Measurements from ENCODE around the gene ABCC8. TPM values are rescaled to one million over a fixed set of nuclear protein-coding genes. Genes with fewer than 3 reads are reported as not detected.

The ABCC8 gene
- polyA plus RNA-seq, 1 of the 3 experiments (the other 2 are of a cell fraction), result 1.1 TPM

- Histone ChIP-seq H3K27me3 (ENCODE audit: insufficient read depth) (no peaks in the 10 kb centered on the region), H2AFZ (ENCODE audit: low read depth) (no peak overlapping the region), H4K20me1 (ENCODE audit: insufficient read depth) (no peaks in the 10 kb centered on the region), H3K4me1 (ENCODE audit: control insufficient read depth in 1 of 2, insufficient read depth in 2 of 2, low read depth in 1 of 2, low read length in 1 of 2) (peaks cover 0 to 4% of the 10 kb centered on the region in 2 experiments; a peak in 1 of 4 replicates), H3K9ac (no peak overlapping the region), H3K9me2 (no peaks in the 10 kb centered on the region), H3F3A (replicated peaks; ENCODE audit: insufficient read depth) (no peaks in the 10 kb centered on the region), H3K36me3 (replicated peaks in 1 of 2; ENCODE audit: control insufficient read depth in 1 of 2, insufficient read depth in 2 of 2, low read length in 1 of 2) (no peaks in the 10 kb centered on the region), H3K79me2 (ENCODE audit: insufficient read depth) (no peaks in the 10 kb centered on the region), H3K9me3 (no peaks in the 10 kb centered on the region), H3K27ac (ENCODE audit: low read depth in 2 of 2, low read length in 1 of 2) (no peak overlapping the region), H3K4me3 (ENCODE audit: low read depth in 2 of 2, low read length in 1 of 2) (no peak overlapping the region), H3K4me2 (no peak overlapping the region)
- WGBS (ENCODE audit: low lambda C conversion rate), result 83% methylated on average over 1 of the region's 1 CpG
- DNase-seq, result no peak
- TF ChIP-seq RAD21 (IDR thresholded peaks at IDR 0.05; ENCODE audit: low read length) (no peak), SIN3A (IDR thresholded peaks at IDR 0.05; ENCODE audit: borderline replicate concordance, low read depth, low read length) (no peak), TAF1 (IDR thresholded peaks at IDR 0.05; ENCODE audit: borderline replicate concordance, low read depth, low read length) (no peak), EZH2phosphoT487 (IDR thresholded peaks at IDR 0.05; ENCODE audit: borderline replicate concordance, low read depth) (no peak), MAX (IDR thresholded peaks at IDR 0.05; ENCODE audit: low read depth) (no peak)
- ChIA-PET POLR2A (interaction anchor here (1.1 kb wide), 1 partner anchor 121 kb away, joined by 3 read pairs; no protein-coding TSS in a partner anchor), CTCF (interaction anchor here (0.8 to 18.5 kb wide), 46 partner anchors 9 to 595 kb away, joined by 3 to 1101 read pairs (median 6); partner anchors contain the start of genes ABCC8 and NUCB2)
Observed at GRCh38 chr11:17383461-17383860, 93.2 kb downstream of the ABCC8 start.

- no peak overlapping the region for H3K4me2 ChIP-seq
- CTCF ChIA-PET, result interaction anchor here (1.1 to 18.5 kb wide), 9 partner anchors 16 to 591 kb away, joined by 3 to 1101 read pairs (median 7); no protein-coding TSS in a partner anchor
- POLR2A ChIA-PET, result no interaction called here
Observed at GRCh38 chr11:17382046-17382728, 94.5 kb downstream of the ABCC8 start.

More at GRCh38 chr11:17382046-17382728, 94.5 kb downstream of the ABCC8 start:
- H3K9ac ChIP-seq, result no peak overlapping the region
- 76% methylated on average over 8 of the region's 8 CpGs for WGBS (ENCODE audit: low lambda C conversion rate)
- no peak overlapping the region for H2AFZ ChIP-seq (ENCODE audit: low read depth)
- H4K20me1 ChIP-seq (ENCODE audit: insufficient read depth), result no peaks in the 10 kb centered on the region
- no peak for TF ChIP-seq MAX (IDR thresholded peaks at IDR 0.05; ENCODE audit: low read depth)
- TF ChIP-seq RXRA (IDR thresholded peaks at IDR 0.05; ENCODE audit: borderline replicate concordance, low read depth), result no peak
- TF ChIP-seq USF1 (IDR thresholded peaks at IDR 0.05; ENCODE audit: borderline replicate concordance, low read depth), result no peak
- no peak for TF ChIP-seq JUND (IDR thresholded peaks at IDR 0.05)
- no peak for TF ChIP-seq RAD21 (IDR thresholded peaks at IDR 0.05; ENCODE audit: low read length)
- TF ChIP-seq MXI1 (IDR thresholded peaks at IDR 0.05; ENCODE audit: low read depth, low read length), result no peak
- no peak for TF ChIP-seq SMC3 (IDR thresholded peaks at IDR 0.05; ENCODE audit: low read depth, low read length)
- no peak for TF ChIP-seq IRF3 (IDR thresholded peaks at IDR 0.05; ENCODE audit: low read depth, low read length)
- no peak for TF ChIP-seq EP300 (IDR thresholded peaks at IDR 0.05; ENCODE audit: borderline replicate concordance in 1 of 2, low read depth in 1 of 2, low read length in 1 of 2)
- TF ChIP-seq TEAD4 (IDR thresholded peaks at IDR 0.05; ENCODE audit: borderline replicate concordance, insufficient read depth), result no peak
- no peak for TF ChIP-seq ZBTB33 (IDR thresholded peaks at IDR 0.05; ENCODE audit: borderline replicate concordance, low read depth)
- TF ChIP-seq FOXJ3 (CRISPR knock-in tag; IDR thresholded peaks at IDR 0.05), result no peak
- TF ChIP-seq SIN3A (IDR thresholded peaks at IDR 0.05; ENCODE audit: borderline replicate concordance, low read depth, low read length), result no peak
- no peak for TF ChIP-seq FOSL2 (IDR thresholded peaks at IDR 0.05; ENCODE audit: borderline replicate concordance, low read depth)
- no peak for TF ChIP-seq TCF12 (IDR thresholded peaks at IDR 0.05)
- no peak for TF ChIP-seq TAF1 (IDR thresholded peaks at IDR 0.05; ENCODE audit: borderline replicate concordance, low read depth, low read length)
- H3K27ac ChIP-seq (ENCODE audit: low read depth in 2 of 2, low read length in 1 of 2), result no peak overlapping the region
- H3K4me1 ChIP-seq (ENCODE audit: control insufficient read depth in 1 of 2, insufficient read depth in 2 of 2, low read depth in 1 of 2, low read length in 1 of 2), result peaks cover 0 to 4% of the 10 kb centered on the region in 2 experiments; a peak in 1 of 4 replicates
- DNase-seq, result no peak
- no peak overlapping the region for H3K4me3 ChIP-seq (ENCODE audit: low read depth in 2 of 2, low read length in 1 of 2)
- H3K27me3 ChIP-seq (ENCODE audit: insufficient read depth), result no peaks in the 10 kb centered on the region
- no peaks in the 10 kb centered on the region for H3K9me3 ChIP-seq
- H3F3A ChIP-seq (replicated peaks; ENCODE audit: insufficient read depth), result no peaks in the 10 kb centered on the region
- no peaks in the 10 kb centered on the region for H3K36me3 ChIP-seq (replicated peaks in 1 of 2; ENCODE audit: control insufficient read depth in 1 of 2, insufficient read depth in 2 of 2, low read length in 1 of 2)
- H3K79me2 ChIP-seq (ENCODE audit: insufficient read depth), result no peaks in the 10 kb centered on the region
- H3K9me2 ChIP-seq, result no peaks in the 10 kb centered on the region

Data from SK-N-SH (cell line).